ENCODE data around the gene HRCT1. TPM values are rescaled to one million over a fixed set of nuclear protein-coding genes. Genes with fewer than 3 reads are reported as not detected.
"Not testable (repeated sequence)": the region's sequence is repeated elsewhere in the genome, so short reads cannot be mapped to it uniquely, and the experiment has no call there.

The HRCT1 gene
- total RNA-seq, 1 donor from 2014 or later: 0.96 TPM

DNA sequence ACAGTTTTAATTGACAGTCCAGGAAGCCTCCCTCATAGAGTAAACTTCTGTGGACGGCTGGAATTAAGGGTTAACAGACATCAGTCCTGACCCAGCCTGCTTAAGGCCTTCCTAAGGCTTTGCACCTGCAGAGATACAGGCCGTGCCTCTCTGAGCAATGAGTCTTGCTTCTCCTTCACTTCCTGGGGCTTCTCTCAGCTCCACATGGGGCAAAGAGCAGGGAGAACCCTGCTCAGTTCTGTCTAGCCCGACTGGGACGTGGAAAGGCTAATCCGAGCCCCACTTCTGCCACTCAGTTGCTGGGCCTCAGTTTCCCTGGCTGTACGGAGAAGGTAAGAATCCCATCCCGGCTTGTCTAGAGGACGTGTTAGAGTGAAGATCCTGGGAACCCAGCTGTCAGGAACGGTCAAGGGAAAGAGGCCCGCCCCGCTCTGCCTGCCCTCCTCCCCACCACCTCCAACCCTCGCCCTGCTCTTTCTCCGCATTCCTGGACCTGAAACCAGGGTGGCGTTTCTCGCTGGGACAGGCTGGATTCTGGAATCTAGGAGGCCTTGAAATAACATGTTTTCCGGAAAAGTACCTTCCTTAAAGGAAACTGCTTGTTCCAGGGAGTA lies 9.8 kb downstream of the HRCT1 start:
- DNase-seq (ENCODE audit: low spot score) (no peak), ATAC-seq (no peak)

DNA sequence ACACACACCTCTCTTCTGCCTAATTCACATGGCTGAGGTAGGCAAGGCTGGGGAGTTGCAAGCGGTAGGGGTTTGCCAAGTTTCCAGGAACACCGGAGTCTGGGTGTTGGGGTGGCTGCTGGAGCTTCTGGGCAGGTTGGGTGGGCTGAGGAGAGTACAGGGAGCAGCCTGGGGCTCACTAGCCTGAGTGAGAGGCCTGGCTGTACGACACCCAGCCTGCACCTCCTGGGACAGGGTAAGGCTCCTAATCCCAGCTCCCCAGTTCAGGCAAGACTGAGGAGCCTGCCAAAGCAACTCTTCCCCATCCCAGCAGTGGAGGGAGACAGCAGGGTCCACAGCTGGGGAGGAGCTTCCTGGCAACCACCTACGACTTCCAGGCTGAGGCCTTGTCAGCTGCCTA lies 11.3 kb downstream of the HRCT1 start:
- DNase-seq (ENCODE audit: low spot score) (no peak), ATAC-seq (no peak)

DNA sequence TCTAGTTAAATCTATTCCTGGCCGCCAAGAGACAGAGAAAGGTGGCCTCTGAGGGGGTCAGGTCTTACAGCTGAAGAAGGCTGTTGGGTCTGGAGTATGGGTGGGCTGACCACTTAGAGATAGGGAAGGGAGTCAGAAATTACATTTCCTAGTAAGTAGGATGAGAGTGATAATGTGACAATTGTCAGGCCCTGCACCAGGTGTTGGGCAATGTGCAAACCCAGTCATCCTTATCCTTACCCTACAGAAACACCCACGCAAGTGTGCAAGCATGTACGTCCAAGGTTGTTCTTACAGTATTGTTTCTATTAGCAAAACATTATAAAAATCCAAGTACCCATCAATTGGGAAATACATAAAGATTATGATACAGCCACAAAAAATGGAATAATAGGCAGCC lies 12.8 kb downstream of the HRCT1 start:
- ATAC-seq (no peak), DNase-seq (ENCODE audit: low spot score) (no peak)

DNA sequence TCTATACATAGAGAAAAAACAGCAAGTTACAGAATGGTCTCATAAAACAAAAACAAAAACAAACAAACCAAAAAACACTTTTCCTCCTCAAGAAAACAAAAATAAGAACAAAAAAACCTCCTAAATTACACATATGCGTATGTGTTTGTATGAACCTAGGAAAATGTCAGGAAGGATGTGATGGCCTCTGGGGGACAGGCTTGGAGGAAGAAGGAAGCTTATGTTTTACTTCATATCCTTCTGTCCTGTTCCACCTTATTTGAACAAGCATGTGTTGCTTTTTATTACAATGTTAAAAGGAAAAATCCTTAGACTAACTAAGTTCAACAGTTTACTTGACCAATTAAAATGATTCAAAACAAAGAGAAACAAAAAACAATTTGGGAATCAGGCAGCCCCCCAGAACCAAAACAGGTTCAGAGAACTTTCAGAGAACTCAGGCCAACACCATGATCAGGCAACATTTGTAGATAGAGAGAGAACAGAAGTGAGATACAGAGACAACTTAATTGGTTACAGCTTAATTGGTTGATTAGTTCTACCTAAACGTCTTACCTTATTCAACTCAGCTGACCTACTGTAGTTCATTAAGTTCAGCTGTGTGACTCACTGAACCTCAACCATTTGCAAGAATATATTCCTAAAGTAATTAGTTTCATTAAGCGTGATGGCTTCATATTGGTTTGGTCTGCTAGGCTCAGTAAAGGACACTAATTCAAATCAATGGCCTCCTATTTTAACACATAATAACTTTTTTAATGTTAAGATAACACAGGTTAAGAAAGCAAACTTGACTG lies 13.4 kb downstream of the HRCT1 start:
- no peak for ATAC-seq

DNA sequence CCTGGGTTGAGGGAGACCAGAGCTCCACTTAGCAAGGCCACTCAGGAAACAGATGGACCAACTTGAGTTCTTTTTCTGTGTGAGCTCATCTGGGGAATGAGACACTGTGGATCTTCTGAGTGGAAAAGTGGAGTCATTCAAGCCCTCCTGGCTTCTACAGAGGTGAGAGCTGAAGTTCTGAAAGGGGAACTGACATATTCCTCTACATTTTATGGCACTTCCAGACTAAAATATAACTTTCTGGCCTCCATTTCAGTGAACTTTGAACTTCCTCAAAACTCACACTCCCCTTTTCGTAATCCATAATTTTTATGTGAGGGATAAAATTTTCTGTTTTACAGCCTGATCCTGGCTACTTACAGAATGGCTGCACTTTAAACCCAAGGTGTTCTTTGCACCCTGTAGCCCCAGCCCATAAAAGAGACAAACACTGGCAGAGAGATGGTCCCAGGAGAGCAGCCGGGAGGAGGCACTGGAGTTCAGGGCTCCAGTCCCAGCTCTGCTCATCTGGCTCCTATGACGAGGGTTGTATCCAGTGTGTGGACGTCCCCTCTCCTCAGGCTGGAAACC lies 14.1 kb downstream of the HRCT1 start:
- ATAC-seq: peak; percentile 82
- DNase-seq (ENCODE audit: low spot score): peak; percentile 72

More for the DNA sequence above, 13.4 kb downstream of the HRCT1 start:
- no peak for DNase-seq (ENCODE audit: low spot score)

DNA sequence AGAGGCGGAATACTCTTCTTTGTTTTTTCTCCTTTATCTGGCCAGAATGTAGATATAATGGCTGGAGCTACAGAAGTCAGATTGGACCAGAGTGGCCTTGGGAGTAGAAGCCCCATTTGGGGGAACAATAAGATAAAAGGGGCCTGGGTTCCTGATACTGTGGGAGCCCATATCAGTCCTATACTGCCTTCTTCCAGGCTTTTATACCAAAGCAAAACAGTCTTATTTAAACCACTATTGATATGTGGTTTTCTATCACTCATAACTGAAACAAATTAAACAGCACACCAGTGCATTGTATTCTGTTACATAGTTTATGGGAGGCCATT lies 17.6 kb downstream of the HRCT1 start:
- DNase-seq (ENCODE audit: low spot score): no peak
- no peak for ATAC-seq

DNA sequence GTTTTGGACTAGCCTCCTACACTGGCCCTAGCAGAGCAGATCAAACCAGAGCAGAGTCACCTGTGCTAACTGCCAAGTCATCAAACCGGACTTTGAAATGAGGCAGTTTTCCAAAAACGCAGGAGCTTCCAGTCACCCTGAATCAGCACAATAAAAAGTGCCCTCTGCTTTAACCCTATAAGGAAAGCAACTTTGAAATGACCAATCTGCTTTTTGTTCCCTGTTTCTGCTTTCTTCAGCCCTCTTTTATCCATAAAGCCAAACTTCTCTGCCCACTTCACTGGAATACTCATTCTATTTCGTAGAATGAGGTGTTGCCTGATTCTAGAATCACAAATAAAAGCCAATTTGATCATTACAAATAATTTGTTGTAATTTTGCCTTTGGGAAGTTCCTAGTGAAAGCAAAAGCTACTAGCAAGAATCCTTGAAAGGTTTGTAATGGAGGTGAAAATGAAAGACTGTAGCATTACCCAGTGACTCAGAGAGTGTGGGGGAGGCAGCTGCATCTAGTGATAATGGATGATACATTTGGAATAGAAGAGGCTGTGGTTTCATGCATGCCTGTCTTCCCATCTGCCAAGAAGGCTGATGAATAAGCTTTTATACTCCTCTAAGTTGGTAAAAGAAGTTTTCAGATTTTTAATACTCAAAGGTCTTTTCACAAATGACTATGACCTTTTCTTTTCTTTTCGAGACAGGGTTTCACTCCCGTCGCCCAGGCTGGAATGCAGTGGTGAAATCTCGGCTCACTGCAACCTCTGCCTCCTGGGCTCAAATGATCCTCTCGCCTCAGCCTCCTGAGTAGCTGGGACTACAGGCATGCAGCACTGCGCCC lies 18.1 kb downstream of the HRCT1 start:
- peak; percentile 86 for DNase-seq (ENCODE audit: low spot score)
- ATAC-seq: peak; percentile 85

DNA sequence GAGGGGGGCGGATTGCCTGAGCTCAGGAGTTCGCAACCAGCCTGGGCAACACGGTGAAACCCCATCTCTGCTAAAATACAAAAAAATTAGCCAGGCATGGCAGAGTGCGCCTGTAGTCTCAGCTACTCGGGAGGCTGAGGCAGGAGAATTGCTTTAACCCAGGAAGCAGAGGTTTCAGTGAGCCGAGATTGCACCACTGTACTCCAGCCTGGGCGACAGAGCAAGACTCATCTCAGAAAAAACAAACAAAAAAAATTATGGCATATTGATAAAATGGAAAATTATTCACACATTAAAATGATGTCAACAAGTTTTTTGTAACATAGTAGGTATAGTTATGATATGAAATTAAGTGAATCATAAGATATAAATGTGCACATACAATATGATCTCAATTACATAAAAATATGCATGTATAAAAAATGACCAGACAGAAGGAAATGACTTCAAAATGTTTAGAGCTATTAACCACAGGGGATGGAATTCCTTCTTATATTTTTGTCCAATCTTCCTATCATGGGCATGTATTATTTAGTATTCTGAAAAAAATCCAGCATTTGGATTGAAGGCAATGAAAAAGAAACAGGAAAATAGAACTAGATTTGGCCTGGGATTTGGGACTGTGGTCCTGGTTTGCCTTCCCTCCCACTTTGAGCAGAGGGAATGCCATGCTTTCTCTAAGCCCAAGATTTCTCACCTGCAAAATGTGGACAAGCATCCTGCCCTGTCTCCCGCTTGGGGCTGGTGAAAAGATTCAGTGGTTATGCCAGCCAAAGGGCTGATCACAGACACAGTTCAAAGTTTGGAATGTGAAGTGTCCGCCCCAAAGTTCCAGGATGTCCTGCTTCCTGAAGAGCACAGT lies 22.8 kb downstream of the HRCT1 start:
- peak; percentile 86 for ATAC-seq
- DNase-seq (ENCODE audit: low spot score): no peak

DNA sequence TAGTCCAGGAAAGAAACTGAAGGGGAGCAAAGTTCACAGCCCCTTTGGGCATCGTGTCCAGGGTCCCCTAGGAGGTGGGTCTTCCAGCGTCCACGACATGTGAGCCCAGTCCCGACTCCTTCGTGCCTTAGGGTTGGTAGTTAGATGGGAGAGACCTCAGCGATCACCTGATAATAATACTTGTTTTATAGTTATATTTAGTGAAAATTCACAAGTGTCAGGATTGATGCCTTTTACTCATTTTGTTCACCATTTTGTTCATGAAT lies 23.4 kb downstream of the HRCT1 start:
- DNase-seq (ENCODE audit: low spot score) (no peak), ATAC-seq (no peak)

DNA sequence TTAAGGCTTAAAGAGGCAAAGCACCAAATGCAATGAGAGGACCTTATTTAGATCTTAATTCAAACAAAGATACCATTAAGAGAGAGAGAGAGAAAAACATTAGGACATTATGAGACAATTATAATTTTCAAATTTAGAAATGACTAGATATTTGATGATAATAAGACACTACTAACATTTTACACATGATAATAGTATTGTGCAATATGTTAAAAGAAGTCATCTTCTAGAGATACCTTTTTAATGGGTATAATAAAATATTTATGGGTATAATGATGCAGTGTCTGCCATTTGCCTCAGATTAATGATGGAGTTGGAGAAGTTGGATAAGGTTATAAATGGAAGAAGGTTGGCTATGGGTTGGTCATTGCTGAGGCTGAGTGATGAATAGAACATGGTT lies 24.5 kb downstream of the HRCT1 start:
- DNase-seq (ENCODE audit: low spot score): no peak

DNA sequence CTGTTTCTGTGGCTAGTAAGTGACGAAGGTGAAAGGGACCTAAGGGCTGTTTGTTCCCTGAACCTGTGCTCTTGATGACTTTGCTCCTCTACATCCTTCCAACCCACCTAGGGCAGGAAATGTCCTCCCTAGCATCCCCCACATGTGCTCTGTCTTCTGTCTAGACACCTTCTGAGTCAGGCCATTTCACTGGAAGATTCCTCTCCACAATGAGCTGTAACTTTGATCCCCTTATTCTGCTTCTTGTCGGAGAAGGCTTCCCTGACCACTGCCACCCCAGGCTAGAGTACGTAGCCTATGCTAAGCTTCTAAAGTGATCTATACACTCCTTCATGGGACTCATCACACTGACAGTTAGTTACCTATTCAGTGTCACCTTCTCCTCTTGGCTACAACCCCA lies 25.0 kb downstream of the HRCT1 start:
- no peak for ATAC-seq
- DNase-seq (ENCODE audit: low spot score): no peak

More for the DNA sequence above, 24.5 kb downstream of the HRCT1 start:
- no peak for ATAC-seq

DNA sequence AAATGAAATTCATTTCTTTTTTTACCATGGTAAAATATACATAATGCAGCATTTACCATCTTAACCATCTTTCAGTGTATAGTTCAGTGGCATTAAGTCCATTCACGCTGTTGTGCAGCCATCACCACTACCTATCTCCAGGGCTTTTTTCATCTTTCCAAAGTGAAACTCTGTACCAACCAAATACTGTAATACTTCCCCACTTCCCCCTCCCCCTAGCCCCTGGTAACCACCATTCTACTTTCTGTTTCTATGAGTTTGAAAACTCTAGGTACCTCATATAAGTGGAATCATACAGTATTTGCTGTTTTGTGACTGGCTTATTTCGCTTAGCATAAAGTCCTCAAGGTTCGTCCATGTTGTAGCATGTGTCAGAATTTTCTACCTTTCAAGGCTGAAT lies 26.7 kb downstream of the HRCT1 start:
- DNase-seq (ENCODE audit: low spot score) (no peak), ATAC-seq (no peak)

DNA sequence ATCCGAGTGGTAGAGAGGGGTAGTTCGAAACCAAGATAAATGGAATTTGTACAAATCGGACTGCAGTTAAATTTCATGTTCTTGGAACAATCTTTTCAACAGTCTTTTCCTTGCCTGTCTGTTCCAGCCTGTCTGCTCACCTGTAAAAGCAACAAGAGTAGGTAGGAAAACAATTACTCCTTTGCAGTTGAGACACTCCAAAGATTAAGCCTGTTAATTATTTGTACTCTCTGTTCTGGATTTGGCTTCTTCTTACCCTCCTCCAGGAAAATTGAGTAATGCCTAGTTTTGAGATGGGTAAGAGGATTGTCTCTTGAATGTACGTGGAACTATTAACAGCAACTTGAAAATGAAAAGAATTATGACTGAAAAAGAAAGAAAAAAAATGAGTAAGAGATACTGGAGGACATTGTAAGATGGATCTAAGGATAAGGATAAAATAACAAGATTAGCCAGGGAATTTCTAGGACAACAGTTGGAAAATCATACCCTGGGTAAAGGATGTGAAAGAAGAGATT lies 27.6 kb downstream of the HRCT1 start:
- DNase-seq (ENCODE audit: low spot score) (no peak), ATAC-seq (no peak)

DNA sequence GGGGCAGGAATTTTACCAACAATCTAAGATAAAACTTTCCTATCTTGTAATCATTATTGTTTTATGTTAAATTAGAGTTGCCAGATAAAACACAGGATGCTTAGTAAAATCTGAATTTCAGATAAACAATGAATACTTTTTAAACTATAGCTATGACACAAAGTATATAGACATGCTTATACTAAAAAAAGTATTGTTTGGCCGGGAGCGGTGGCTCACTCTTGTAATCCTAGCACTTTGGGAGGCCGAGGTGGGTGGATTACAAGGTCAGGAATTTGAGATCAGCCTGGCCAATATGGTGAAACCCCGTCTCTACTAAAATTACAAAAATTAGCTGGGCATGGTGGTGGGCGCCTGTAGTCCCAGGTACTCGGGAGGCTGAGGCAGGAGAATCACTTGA lies 28.1 kb downstream of the HRCT1 start:
- not testable (repeated sequence) for DNase-seq (ENCODE audit: low spot score); ATAC-seq

DNA sequence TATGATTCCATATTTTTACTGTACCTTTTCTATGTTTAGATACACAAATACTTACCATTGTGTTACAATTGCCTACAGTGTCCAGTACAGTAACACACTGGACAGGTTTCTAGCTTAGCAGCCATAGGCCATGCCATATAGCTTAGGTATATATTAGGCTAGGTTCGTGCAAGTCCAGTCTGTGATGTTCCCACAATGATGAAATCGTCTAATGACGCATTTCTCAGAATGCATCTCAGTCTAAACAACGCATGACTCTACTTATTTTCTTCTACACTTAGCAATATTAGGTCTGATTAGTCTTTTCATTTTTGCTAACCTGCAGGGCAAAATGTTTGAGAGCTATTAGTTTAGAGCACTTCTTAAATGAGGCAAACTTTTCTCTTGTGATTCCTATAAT lies 29.3 kb downstream of the HRCT1 start:
- no peak for ATAC-seq
- DNase-seq (ENCODE audit: low spot score): no peak

DNA sequence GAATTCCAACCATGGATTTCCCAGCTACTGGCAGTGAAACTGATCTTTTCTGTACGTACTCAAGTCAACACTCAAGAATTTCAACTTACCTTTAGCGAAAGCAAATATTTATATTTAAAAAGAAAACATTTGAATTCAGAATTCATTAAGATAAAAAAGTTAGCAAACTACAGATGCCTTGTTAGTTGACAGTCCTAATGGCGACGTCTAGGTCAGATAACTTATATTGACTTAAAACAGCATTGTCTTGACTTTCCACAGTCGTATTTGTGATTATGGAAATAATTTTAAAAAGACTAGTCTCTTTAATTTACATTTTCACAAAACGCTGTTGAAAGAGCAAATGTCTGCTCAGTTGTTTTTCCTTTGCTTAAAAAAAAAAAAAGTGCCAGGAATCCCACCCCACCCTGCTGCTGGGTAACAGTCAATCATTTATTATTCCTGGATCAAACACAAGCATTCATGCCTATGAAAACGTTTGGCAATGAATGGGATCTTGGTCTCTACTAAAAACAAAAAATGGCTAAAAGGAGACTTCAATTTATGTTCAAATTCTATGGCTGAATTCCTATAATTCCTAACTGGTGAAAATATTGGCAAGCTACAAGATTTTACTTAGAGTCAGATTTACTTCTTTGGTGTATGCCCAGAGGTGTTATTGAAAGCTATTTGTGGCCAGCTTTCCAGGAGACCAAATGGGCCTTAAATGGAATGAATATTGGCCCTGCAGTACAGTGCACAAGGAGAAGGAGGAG lies 29.9 kb downstream of the HRCT1 start:
- DNase-seq (ENCODE audit: low spot score) (no peak), ATAC-seq (no peak)

DNA sequence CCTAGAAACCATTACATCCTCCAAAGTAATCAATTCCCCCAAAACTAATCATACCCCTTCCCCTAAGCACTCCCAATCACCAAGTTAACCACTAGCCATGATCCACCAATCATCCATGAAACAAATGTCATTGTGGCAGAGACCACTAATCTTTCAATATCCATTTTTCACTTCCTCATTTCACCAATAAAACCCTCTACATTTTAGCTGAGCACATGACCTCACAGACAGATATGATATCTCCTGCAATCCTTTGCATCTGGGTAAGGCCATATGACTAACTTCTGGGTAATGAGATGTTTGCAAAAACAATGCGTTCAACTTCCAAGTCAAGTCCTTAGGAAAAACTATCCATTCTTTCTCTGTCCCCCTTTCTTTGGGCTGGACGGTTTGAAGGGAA lies 31.2 kb downstream of the HRCT1 start:
- no peak for ATAC-seq
- DNase-seq (ENCODE audit: low spot score): no peak

DNA sequence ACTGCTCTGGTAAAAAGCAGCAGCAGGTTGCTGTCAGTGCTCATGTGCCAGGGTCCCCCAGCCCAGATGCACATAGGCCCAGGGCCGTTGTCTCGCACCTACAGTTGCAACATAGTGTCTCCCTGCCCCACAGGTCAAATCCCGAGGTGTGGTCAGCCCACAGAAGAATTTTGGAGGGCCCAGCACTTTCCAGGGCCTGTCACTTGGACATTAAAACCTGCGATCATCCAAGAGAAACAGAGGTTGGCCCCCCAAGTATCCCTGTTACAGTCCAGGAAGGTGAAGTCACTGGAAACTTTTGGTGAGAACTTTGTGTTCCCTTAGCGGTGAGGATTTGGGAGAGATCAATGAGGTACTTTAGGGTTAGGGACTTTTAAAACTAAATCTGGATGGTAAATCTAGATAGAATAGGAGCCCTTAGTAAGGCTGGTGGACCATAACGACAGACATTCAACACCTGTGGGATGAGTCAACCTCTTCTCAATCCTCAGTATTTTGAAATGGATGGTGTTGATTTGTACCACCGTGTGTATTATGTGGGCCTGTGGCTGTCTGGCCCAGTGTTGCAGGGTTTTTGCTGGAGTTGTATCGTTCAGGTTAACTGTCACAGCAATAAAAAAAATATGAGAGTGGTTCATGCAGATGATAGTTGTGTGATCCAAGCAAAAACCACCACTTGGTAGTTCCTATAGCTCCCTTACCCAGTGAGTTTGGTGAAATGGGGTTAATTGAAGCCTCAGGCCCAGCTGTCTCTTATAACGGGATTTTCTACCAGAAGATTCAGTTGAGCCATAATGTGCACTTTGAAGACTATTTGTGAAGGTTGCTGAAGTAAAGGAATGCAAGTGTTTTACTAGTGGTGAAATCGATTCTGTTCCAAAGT lies 32.7 kb downstream of the HRCT1 start:
- ATAC-seq: no peak
- no peak for DNase-seq (ENCODE audit: low spot score)

DNA sequence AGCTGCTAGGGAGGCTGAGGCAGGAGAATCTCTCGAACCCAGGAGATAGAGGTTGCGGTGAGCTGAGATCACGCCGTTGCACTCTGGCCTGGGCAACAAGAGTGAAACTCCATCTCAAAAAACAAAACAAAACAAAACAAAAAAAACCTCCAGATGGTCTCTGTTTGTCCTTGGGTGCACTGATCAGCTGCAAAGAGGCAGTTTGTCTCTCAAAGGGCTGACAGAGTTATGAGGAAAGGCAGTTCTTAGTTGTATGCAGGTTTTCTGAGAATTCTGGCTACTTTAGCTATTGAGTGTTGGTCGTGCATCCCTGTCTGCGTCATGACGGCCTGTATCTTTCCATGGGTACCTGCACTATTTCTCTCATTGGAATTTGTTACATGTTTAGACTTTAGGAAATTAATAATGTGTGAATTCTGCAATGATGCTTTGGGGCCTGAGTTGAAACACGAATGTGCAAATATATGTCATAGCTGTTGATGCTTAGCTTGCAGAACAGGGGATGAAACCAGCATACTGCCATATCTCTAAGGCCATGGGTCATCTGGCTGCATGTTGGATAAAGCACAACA lies 33.8 kb downstream of the HRCT1 start:
- DNase-seq (ENCODE audit: low spot score) (no peak), ATAC-seq (no peak)

Measured in left lobe of liver (tissue), 2 donors.